ENCODE results near the gene COL9A3.
A peak's percentile ranks its signal among the peaks of the same experiment; 100 is the strongest.

COL9A3 gene

DNA sequence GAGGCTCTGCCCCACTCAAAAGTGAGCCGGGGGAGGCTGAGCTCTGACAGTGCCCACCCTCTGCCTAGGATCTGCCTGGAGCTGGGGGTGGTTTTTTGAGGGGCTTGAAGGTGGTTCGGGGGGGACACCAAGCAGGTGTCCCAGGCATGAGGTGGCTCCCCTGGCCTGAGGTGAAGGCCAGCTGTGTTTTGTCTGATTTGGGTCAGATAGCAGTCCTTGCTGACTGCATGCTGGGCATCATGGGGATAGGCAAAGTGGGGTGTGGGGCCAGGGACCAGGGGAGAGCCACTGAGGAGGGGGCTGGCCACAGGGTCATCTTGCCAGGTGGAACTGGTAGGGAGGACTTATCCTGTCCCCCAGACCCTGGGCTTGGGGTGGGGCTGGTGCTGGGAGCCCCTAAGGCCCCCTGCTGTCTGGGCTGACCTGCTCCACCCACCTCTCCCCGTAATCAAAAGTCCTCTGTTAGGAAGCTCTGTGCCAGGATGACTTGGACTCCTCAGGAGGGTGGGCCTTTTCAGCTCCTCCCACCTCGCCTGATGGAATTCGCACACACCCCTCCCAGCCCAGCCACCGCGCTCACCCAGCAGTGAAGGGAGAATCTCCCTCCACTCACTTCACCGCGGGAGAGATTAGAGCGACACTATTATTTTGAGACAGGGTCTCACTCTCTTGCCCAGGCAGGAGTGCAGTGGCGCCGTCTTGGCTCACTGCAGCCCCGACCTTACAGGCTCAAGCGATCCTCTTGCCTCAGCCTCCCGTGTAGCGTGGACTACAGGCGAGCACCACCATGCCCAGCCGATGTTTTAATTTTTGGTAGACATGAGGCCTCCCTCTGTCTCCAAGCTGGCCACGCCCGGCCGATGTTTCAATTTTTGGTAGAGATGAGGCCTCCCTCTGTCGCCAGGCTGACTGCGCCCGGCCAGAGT is 1.5 kb upstream of the COL9A3 start:
- Histone ChIP-seq H3K9me3 (ENCODE audit: severe bottlenecking) (no peaks in the 10 kb centered on the region), H3K27me3 (ENCODE audit: insufficient read depth, poor library complexity, severe bottlenecking) (peaks cover 20% of the 10 kb centered on the region), H3K36me3 (ENCODE audit: low read depth) (peaks cover 23% of the 10 kb centered on the region), H3K27ac (ENCODE audit: poor library complexity, severe bottlenecking) (no peak overlapping the region), H3K4me1 (ENCODE audit: insufficient read depth, poor library complexity, severe bottlenecking) (peaks cover 17% of the 10 kb centered on the region), H3K4me3 (ENCODE audit: severe bottlenecking) (no peak overlapping the region)
- ATAC-seq (ENCODE audit: low read depth) (peak; percentile 66), DNase-seq (ENCODE audit: low spot score) (peak; percentile 89)
- TF ChIP-seq CTCF (IDR thresholded peaks at IDR 0.05; ENCODE audit: poor library complexity, severe bottlenecking), result no peak

DNA sequence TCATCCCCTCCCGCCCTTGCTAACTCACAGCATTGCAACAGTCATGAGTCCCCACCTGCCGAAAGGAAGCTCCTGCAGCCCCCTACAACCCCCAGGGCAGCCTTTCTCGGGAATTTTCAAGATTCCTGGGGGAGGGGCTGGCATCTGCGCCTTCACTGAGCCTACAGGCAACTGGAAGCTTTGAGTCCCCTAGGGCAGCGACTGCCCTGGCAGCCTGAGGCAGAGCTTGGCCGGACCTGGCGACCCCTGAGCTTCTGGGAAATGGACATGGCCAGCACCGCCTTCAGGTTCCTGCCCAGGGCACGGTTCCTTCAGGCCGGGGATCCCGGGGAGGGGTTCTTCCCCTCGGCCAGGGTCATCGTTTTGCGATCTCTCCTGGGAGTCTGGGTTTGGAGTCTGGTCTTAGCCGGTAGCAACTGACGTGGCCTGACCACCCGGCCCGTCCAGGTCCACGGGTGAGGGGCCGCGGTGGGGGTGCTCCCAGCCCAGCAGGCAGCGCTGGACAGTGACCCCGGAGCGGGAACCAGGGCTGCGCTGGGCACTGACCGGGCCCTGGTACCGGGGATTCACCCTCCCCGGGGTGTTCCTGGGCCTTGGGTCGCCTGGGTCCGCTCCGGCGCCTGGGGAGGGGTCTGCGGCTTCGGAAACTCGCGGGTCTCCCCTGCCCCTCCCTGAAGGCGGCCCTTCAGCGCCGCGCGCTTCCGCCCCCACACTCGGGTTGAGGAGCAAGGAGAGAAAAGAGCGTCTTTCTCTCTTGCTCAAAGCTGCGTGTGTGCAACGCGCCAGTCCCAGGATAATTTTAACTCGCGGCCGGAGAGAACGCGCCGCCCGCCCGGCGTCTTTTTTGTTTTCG is 593 bp upstream of the COL9A3 start:
- Histone ChIP-seq H3K4me1 (ENCODE audit: insufficient read depth, poor library complexity, severe bottlenecking) (peaks cover 17% of the 10 kb centered on the region), H3K27me3 (ENCODE audit: insufficient read depth, poor library complexity, severe bottlenecking) (peaks cover 20% of the 10 kb centered on the region), H3K36me3 (ENCODE audit: low read depth) (peaks cover 14% of the 10 kb centered on the region), H3K4me3 (ENCODE audit: severe bottlenecking) (no peak overlapping the region), H3K9me3 (ENCODE audit: severe bottlenecking) (no peaks in the 10 kb centered on the region), H3K27ac (ENCODE audit: poor library complexity, severe bottlenecking) (no peak overlapping the region)
- DNase-seq (ENCODE audit: low spot score) (peak; percentile 84), ATAC-seq (ENCODE audit: low read depth) (no peak)
- no peak for TF ChIP-seq CTCF (IDR thresholded peaks at IDR 0.05; ENCODE audit: poor library complexity, severe bottlenecking)

DNA sequence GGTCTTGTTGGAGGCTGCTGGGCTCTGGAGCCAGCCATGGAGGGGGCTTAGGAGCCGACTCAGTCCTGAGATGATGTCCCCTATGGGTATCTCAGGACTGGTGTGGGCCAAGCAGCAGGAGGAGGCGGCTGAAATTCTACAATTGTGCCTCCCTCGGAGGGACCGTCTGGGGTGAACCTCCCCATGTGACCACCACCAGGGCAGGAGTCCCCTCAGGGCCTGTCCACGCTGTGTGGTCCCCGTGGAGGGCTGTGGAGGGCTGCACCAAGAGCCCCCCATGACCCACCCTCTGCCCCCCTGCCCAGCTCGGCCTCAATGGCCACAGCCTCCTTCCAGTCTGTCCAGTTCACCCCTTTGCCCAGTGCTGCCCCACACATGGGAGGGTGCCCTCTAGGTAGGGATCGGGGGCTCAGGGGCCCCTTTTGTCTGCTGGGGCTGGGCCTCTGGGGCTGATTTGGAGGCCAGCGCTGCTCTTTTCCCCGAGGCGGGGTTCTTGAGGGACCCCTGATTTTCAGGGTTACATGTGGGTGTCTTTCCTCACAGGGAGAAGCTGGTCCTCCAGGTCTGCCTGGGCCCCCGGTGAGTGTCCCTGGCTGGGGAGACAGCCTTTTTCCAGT is 1.2 kb downstream of the COL9A3 start:
- H3K36me3 ChIP-seq (ENCODE audit: low read depth), result no peaks in the 10 kb centered on the region
- no peak overlapping the region for H3K4me3 ChIP-seq (ENCODE audit: severe bottlenecking)
- peak; percentile 80 for DNase-seq (ENCODE audit: low spot score)
- peak overlapping the region; percentile 2 for H3K27ac ChIP-seq (ENCODE audit: poor library complexity, severe bottlenecking)
- no peak for ATAC-seq (ENCODE audit: low read depth)
- no peak for TF ChIP-seq CTCF (IDR thresholded peaks at IDR 0.05; ENCODE audit: poor library complexity, severe bottlenecking)
- peaks cover 20% of the 10 kb centered on the region for H3K27me3 ChIP-seq (ENCODE audit: insufficient read depth, poor library complexity, severe bottlenecking)
- no peaks in the 10 kb centered on the region for H3K9me3 ChIP-seq (ENCODE audit: severe bottlenecking)
- H3K4me1 ChIP-seq (ENCODE audit: insufficient read depth, poor library complexity, severe bottlenecking), result peaks cover 17% of the 10 kb centered on the region

DNA sequence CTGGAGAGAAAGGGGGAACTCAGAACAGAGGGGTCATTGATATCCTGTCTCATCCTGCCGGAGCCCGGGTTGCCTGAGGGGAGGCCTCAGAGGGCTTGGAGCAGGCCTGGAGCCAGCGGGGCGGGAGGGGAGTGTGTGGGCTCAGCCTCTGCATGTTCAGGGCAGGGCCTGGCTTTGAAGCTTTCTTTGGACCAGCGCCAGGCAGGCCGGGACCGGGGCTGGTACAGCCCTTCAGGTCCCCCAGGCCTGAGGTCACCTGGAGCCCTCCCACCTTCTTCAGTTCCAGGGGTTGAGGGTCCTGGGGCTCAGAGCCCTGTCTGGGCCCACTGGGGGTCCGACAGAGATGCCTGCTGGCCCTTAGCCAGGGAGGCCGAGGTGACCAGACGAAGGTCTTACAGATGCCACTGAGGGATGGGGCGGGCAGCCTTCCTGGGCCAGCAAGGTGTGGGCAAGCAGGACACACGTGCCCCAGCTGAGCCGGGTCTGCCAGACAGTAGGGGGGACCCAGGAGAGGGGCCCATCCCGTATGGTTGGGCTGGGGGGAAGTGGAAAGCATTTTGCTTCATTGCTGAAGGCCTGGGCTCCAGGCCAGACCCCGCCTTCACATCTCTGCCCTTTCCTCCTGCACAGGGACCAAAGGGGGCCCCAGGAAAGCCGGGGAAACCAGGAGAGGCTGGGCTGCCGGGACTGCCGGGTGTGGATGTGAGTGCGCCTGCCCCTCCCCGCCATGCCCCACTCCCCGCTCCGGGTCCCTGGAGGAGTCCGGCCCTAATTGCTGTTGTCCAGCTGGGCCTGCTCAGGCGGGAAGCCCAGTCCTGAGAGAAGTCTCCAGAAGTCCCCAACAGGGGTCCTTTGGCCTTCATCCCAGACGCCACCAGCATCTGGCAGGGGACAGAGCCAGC is 2.0 kb downstream of the COL9A3 start:
- no peaks in the 10 kb centered on the region for H3K9me3 ChIP-seq (ENCODE audit: severe bottlenecking)
- H3K27me3 ChIP-seq (ENCODE audit: insufficient read depth, poor library complexity, severe bottlenecking), result peaks cover 20% of the 10 kb centered on the region
- peak; percentile 89 for DNase-seq (ENCODE audit: low spot score)
- no peak for TF ChIP-seq CTCF (IDR thresholded peaks at IDR 0.05; ENCODE audit: poor library complexity, severe bottlenecking)
- no peak overlapping the region for H3K4me3 ChIP-seq (ENCODE audit: severe bottlenecking)
- no peaks in the 10 kb centered on the region for H3K36me3 ChIP-seq (ENCODE audit: low read depth)
- peaks cover 17% of the 10 kb centered on the region for H3K4me1 ChIP-seq (ENCODE audit: insufficient read depth, poor library complexity, severe bottlenecking)
- ATAC-seq (ENCODE audit: low read depth), result peak; percentile 61
- H3K27ac ChIP-seq (ENCODE audit: poor library complexity, severe bottlenecking), result peak overlapping the region; percentile 2

Data from RWPE2 (cell line).